ENCODE data around the gene RNPEP.

GRCh38 chr1:202016811-202017748, 34.6 kb downstream of the RNPEP start:
- no peak for TF ChIP-seq EZH2 (IDR thresholded peaks at IDR 0.05; ENCODE audit: low read depth)
- no peak for TF ChIP-seq CTCF (conservative IDR thresholded peaks at IDR 0.05)

Measured in PC-9 (cell line).